PC-3 (cell line): Measurements from ENCODE around the gene TUBGCP2. TPM values are rescaled to one million over a fixed set of nuclear protein-coding genes. Genes with fewer than 3 reads are reported as not detected.
A peak's percentile ranks its signal among the peaks of the same experiment; 100 is the strongest.

Experiments
- ATAC-seq: fragments of 200-7000 bp; cut with Tn5 transposase; 2 replicates; pipeline ENCODE4 v1.9.1; 2020; ENCODE audit warnings: mild to moderate bottlenecking, moderate library complexity
- BruUV-seq: library from RNA; stranded (reverse); fragments of 400-500 nt; replicated peaks from 2 replicates; lab custom pipeline; 2021; lab: Mats Ljungman, UMichigan
- CTCF ChIA-PET: fragments of 300-600 bp; sonication (Branson Sonifier 250); formaldehyde crosslinking; loops from one replicate; lab custom pipeline; 2022; ENCODE audit warnings: antibody characterized with exemption; lab: Charles Lee
- POLR2A ChIA-PET: fragments of 300-600 bp; sonication (Branson Sonifier 250); formaldehyde crosslinking; loops from one replicate; lab custom pipeline; 2022; ENCODE audit warnings: antibody characterized with exemption; ENCODE audit not compliant: unreplicated experiment; lab: Charles Lee
- DNase-seq: peaks from one replicate; pipeline ENCODE4 v3.0.0-alpha.2; 2015
- H2AFZ ChIP-seq: fragments of 300-600 bp; sonication (generic); 2 replicates; pipeline ENCODE4 v1.6.0; 2016; ENCODE audit warnings: antibody characterized with exemption, low read length
- H3F3A ChIP-seq: fragments of 300-600 bp; sonication (generic); one replicate; pipeline ENCODE4 v1.6.0; 2017; ENCODE audit warnings: antibody characterized with exemption, low read length, control low read depth, mild to moderate bottlenecking; ENCODE audit not compliant: unreplicated experiment
- H3K27ac ChIP-seq: fragments of 300-600 bp; sonication (generic); 2 replicates; pipeline ENCODE4 v1.5.1; 2016; ENCODE audit warnings: mild to moderate bottlenecking, low read length
- H3K27me3 ChIP-seq: fragments of 300-600 bp; sonication (generic); 2 replicates; pipeline ENCODE4 v1.6.1; 2016; ENCODE audit warnings: low read length, mixed read lengths
- H3K36me3 ChIP-seq: fragments of 300-600 bp; sonication (generic); 2 replicates; pipeline ENCODE4 v1.6.1; 2016; ENCODE audit warnings: low read depth, mixed run types, low read length, mixed read lengths
- H3K4me1 ChIP-seq: fragments of 300-600 bp; sonication (generic); 2 replicates; pipeline ENCODE4 v1.5.1; 2016; ENCODE audit warnings: low read length; ENCODE audit not compliant: insufficient read depth
- H3K4me2 ChIP-seq: fragments of 300-600 bp; sonication (generic); 2 replicates; pipeline ENCODE4 v1.6.0; 2016; ENCODE audit warnings: low read length
- H3K4me3 ChIP-seq: fragments of 300-600 bp; sonication (generic); 2 replicates; pipeline ENCODE4 v1.5.1; 2016; ENCODE audit warnings: mild to moderate bottlenecking, low read length, mixed read lengths
- H3K79me2 ChIP-seq: fragments of 300-600 bp; sonication (generic); 2 replicates; pipeline ENCODE4 v1.6.1; 2017; ENCODE audit warnings: low read length, mixed read lengths
- H3K9ac ChIP-seq: fragments of 300-600 bp; sonication (generic); 2 replicates; pipeline ENCODE4 v1.6.0; 2016; ENCODE audit warnings: mild to moderate bottlenecking, low read length
- H3K9me2 ChIP-seq: fragments of 300-600 bp; sonication (generic); replicated peaks from 2 replicates; pipeline ENCODE4 v1.6.1; 2016; ENCODE audit warnings: mixed run types, low read length, mixed read lengths
- H3K9me3 ChIP-seq: fragments of 300-600 bp; sonication (generic); 2 replicates; pipeline ENCODE4 v1.6.1; 2016; ENCODE audit warnings: low read length, mixed read lengths
- H4K20me1 ChIP-seq: fragments of 300-600 bp; sonication (generic); 2 replicates; pipeline ENCODE4 v1.6.1; 2016; ENCODE audit warnings: low read length, mixed read lengths
- CTCF ChIP-seq: fragments of 300-600 bp; sonication (generic); conservative IDR thresholded peaks from 2 replicates; pipeline ENCODE4 v1.5.1; 2017; ENCODE audit warnings: antibody characterized with exemption, low read depth, mild to moderate bottlenecking, low read length
- EZH2 ChIP-seq: fragments of 300-600 bp; sonication (generic); IDR thresholded peaks from one replicate; pipeline ENCODE4 v1.6.1; 2017; ENCODE audit warnings: antibody characterized with exemption, mild to moderate bottlenecking, low read length; ENCODE audit not compliant: unreplicated experiment
- EZH2phosphoT487 ChIP-seq: fragments of 300-600 bp; sonication (generic); IDR thresholded peaks from 2 replicates; pipeline ENCODE4 v1.6.1; 2018; ENCODE audit warnings: mild to moderate bottlenecking, antibody characterized with exemption, low read length, borderline replicate concordance
- intact Hi-C: fragments of 100-400 bp; cut with micrococcal nuclease; formaldehyde crosslinking; loops from 2 replicates; pipeline ENCODE4 v1.9.0; 2023
- total RNA-seq: library from RNA; depleted of rRNA; stranded (reverse); fragments of >200 nt; gene quantifications from 2 replicates; pipeline ENCODE4 v1.2.3, GENCODE V29; 2014

Gene TUBGCP2
- total RNA-seq, 1 experiment from 2014 or later: 72.9 TPM

GRCh38 chr10:133307776-133308420, 774 bp downstream of the TUBGCP2 start:
- peak; percentile 83 for DNase-seq
- peaks cover 4% of the 10 kb centered on the region; the same call in 1 of the 2 replicates for H3K36me3 ChIP-seq

GRCh38 chr10:133306941-133307379, 1.7 kb downstream of the TUBGCP2 start:
- peaks cover 76% of the 10 kb centered on the region for H3K79me2 ChIP-seq
- no peak overlapping the region for H3K27ac ChIP-seq
- DNase-seq: no peak
- H3K36me3 ChIP-seq: peaks cover 4% of the 10 kb centered on the region; the same call in 1 of the 2 replicates
- peaks cover 22% of the 10 kb centered on the region; the same call in 1 of the 2 replicates for H4K20me1 ChIP-seq
- H3F3A ChIP-seq: no peaks in the 10 kb centered on the region
- no peak overlapping the region for H2AFZ ChIP-seq
- TF ChIP-seq CTCF: no peak
- no peak for TF ChIP-seq EZH2
- no peak for TF ChIP-seq EZH2phosphoT487
- peak overlapping the region; percentile 98; the same call in 1 of the 2 replicates for H3K4me3 ChIP-seq
- peaks cover 17% of the 10 kb centered on the region for H3K4me1 ChIP-seq
- H3K27me3 ChIP-seq: no peaks in the 10 kb centered on the region
- ChIA-PET CTCF (no interaction called here), POLR2A (no interaction called here)
- H3K4me2 ChIP-seq: peak overlapping the region; percentile 98
- no peaks in the 10 kb centered on the region for H3K9me2 ChIP-seq
- H3K9ac ChIP-seq: peak overlapping the region; percentile 98; the same call in 1 of the 2 replicates
- BruUV-seq: no TSS peak
- no peaks in the 10 kb centered on the region for H3K9me3 ChIP-seq
- intact Hi-C loops: loop anchor here (5.0 kb wide), 1 partner anchor 50 kb away; no protein-coding TSS in a partner anchor
- ATAC-seq: no peak

More at GRCh38 chr10:133307776-133308420, 774 bp downstream of the TUBGCP2 start:
- peaks cover 22% of the 10 kb centered on the region; the same call in 1 of the 2 replicates for H4K20me1 ChIP-seq
- H3K4me1 ChIP-seq: peaks cover 17% of the 10 kb centered on the region
- ChIA-PET POLR2A (no interaction called here), CTCF (interaction anchor here (0.6 kb wide), 1 partner anchor 14 kb away, joined by 3 read pairs; no protein-coding TSS in a partner anchor)
- peak overlapping the region; percentile 98 for H3K4me2 ChIP-seq
- intact Hi-C loops: loop anchor here (5.0 kb wide), 1 partner anchor 51 kb away; no protein-coding TSS in a partner anchor
- H3F3A ChIP-seq: no peaks in the 10 kb centered on the region
- peaks cover 70% of the 10 kb centered on the region for H3K79me2 ChIP-seq
- TSS peak; percentile 47 for BruUV-seq
- TF ChIP-seq EZH2: no peak
- TF ChIP-seq CTCF: peak; percentile 76
- H3K9me3 ChIP-seq: no peaks in the 10 kb centered on the region
- peak overlapping the region; percentile 98 for H3K4me3 ChIP-seq
- no peaks in the 10 kb centered on the region for H3K9me2 ChIP-seq
- no peaks in the 10 kb centered on the region for H3K27me3 ChIP-seq
- ATAC-seq: peak; percentile 47
- H3K9ac ChIP-seq: peak overlapping the region; percentile 98
- peak overlapping the region; percentile 85 for H3K27ac ChIP-seq
- H2AFZ ChIP-seq: no peak overlapping the region

- ATAC-seq: no peak
- Histone ChIP-seq H3K4me3 (no peak overlapping the region), H3K9me2 (no peaks in the 10 kb centered on the region), H3K4me1 (peaks cover 17% of the 10 kb centered on the region), H2AFZ (no peak overlapping the region), H3F3A (no peaks in the 10 kb centered on the region), H3K9me3 (no peaks in the 10 kb centered on the region), H3K79me2 (peaks cover 76% of the 10 kb centered on the region), H4K20me1 (peaks cover 22% of the 10 kb centered on the region; the same call in 1 of the 2 replicates), H3K9ac (no peak overlapping the region), H3K4me2 (no peak overlapping the region), H3K36me3 (no peaks in the 10 kb centered on the region; the same call in 1 of the 2 replicates), H3K27ac (no peak overlapping the region), H3K27me3 (no peaks in the 10 kb centered on the region)
- no TSS peak for BruUV-seq
- intact Hi-C loops: loop anchor here (5.0 kb wide), 1 partner anchor 49 kb away; no protein-coding TSS in a partner anchor
- TF ChIP-seq EZH2phosphoT487 (no peak), CTCF (no peak), EZH2 (no peak)
- DNase-seq: no peak
- ChIA-PET CTCF (no interaction called here), POLR2A (no interaction called here)
Observed at GRCh38 chr10:133306097-133306476, 2.6 kb downstream of the TUBGCP2 start.
